MCF 10A (cell line): ENCODE results near the gene PCCA. TPM values are rescaled to one million over a fixed set of nuclear protein-coding genes. Genes with fewer than 3 reads are reported as not detected.

ENCODE experiments used
- BruUV-seq: library from RNA; stranded (reverse); fragments of 400-500 nt; replicated peaks from 2 replicates; lab custom pipeline; 2021; lab: Mats Ljungman, UMichigan
- CTCF ChIA-PET: fragments of 300-600 bp; sonication (Branson Sonifier 250); formaldehyde crosslinking; extraction: SDS; loops from one replicate; lab custom pipeline; 2021; ENCODE audit warnings: antibody characterized with exemption, inconsistent platforms; lab: Yijun Ruan, JAX
- POLR2A ChIA-PET: fragments of 300-600, 350-650 bp; sonication (Branson Sonifier 250); formaldehyde crosslinking; extraction: SDS; loops from one replicate; lab custom pipeline; 2020; ENCODE audit warnings: antibody characterized with exemption, inconsistent platforms; lab: Yijun Ruan, JAX
- DNase-seq: peaks from one replicate; pipeline ENCODE4 v3.0.0-alpha.2; 2018; ENCODE audit not compliant: unreplicated experiment
- H3K27ac Mint-ChIP-seq: one replicate; pipeline ENCODE4 v1.8.0; 2022; ENCODE audit warnings: mild to moderate bottlenecking, low read depth, mixed read lengths; ENCODE audit not compliant: unreplicated experiment
- H3K27me3 Mint-ChIP-seq: one replicate; pipeline ENCODE4 v1.8.0; 2022; ENCODE audit warnings: mixed read lengths; ENCODE audit not compliant: insufficient read depth, unreplicated experiment
- H3K36me3 Mint-ChIP-seq: one replicate; pipeline ENCODE4 v1.8.0; 2022; ENCODE audit warnings: mild to moderate bottlenecking, moderate library complexity, mixed read lengths; ENCODE audit not compliant: insufficient read depth, unreplicated experiment
- H3K4me1 Mint-ChIP-seq: one replicate; pipeline ENCODE4 v1.8.0; 2022; ENCODE audit warnings: mixed read lengths; ENCODE audit not compliant: insufficient read depth, unreplicated experiment
- H3K4me3 Mint-ChIP-seq: one replicate; pipeline ENCODE4 v1.8.0; 2022; ENCODE audit warnings: mild to moderate bottlenecking, moderate library complexity, mixed read lengths; ENCODE audit not compliant: unreplicated experiment
- H3K9me3 Mint-ChIP-seq: one replicate; pipeline ENCODE4 v1.8.0; 2022; ENCODE audit warnings: mixed read lengths; ENCODE audit not compliant: unreplicated experiment
- intact Hi-C: fragments of 100-400 bp; cut with micrococcal nuclease; formaldehyde crosslinking; loops from 2 replicates; pipeline ENCODE4 v1.14.1; 2022
- total RNA-seq: library from RNA; stranded (reverse); gene quantifications from 2 replicates; pipeline ENCODE4 v1.2.3, GENCODE V29; 2022
- TF ChIP-seq, protein P1 (sequence below): fragments of 200-600 bp; IDR thresholded peaks from one replicate; pipeline ENCODE4 v1.8.0; 2022; ENCODE audit warnings: antibody characterized with exemption, mild to moderate bottlenecking; ENCODE audit not compliant: unreplicated experiment

Gene PCCA
- total RNA-seq, 1 experiment from 2014 or later: 23.4 TPM

- Mint-ChIP-seq H3K27ac (no peak overlapping the region), H3K27me3 (no peaks in the 10 kb centered on the region)
- no TSS peak for BruUV-seq
Observed at GRCh38 chr13:100363874-100364273, 275.0 kb downstream of the PCCA start.

DNA sequence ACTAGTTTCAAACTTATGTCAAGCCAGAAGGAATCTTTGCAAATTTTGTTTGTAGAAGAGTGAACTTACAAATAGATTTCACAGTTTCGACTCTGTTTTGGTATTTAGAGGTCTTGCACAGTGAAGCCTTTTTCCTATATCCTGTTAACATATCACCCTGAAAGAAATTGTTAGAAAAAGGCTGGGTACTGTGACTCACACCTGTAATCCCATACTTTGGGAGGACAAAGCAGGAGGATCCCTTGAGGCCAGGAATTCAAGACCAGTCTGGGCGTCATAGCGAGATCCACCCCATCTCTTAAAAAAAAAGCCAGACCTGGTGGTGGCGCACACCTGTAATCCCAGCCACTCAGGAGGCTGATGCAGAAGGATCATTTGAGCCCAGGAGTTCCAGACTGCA, 275.7 kb downstream of the PCCA start:
- H3K27me3 Mint-ChIP-seq: no peaks in the 10 kb centered on the region
- peaks cover 22% of the 10 kb centered on the region for H3K4me1 Mint-ChIP-seq
- ChIA-PET CTCF (interaction anchor here (0.5 kb wide), 1 partner anchor 275 kb away, joined by 3 read pairs; no protein-coding TSS in a partner anchor), POLR2A (interaction anchor here (0.7 to 1.3 kb wide), 2 partner anchors 29 to 42 kb away, joined by 3 read pairs; no protein-coding TSS in a partner anchor)
- no peak overlapping the region for H3K4me3 Mint-ChIP-seq
- no peak overlapping the region for H3K27ac Mint-ChIP-seq
- H3K36me3 Mint-ChIP-seq: no peaks in the 10 kb centered on the region
- intact Hi-C loops: no loop called here
- H3K9me3 Mint-ChIP-seq: no peaks in the 10 kb centered on the region
- DNase-seq: no peak
- TF ChIP-seq, protein P1, sequence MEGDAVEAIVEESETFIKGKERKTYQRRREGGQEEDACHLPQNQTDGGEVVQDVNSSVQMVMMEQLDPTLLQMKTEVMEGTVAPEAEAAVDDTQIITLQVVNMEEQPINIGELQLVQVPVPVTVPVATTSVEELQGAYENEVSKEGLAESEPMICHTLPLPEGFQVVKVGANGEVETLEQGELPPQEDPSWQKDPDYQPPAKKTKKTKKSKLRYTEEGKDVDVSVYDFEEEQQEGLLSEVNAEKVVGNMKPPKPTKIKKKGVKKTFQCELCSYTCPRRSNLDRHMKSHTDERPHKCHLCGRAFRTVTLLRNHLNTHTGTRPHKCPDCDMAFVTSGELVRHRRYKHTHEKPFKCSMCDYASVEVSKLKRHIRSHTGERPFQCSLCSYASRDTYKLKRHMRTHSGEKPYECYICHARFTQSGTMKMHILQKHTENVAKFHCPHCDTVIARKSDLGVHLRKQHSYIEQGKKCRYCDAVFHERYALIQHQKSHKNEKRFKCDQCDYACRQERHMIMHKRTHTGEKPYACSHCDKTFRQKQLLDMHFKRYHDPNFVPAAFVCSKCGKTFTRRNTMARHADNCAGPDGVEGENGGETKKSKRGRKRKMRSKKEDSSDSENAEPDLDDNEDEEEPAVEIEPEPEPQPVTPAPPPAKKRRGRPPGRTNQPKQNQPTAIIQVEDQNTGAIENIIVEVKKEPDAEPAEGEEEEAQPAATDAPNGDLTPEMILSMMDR: no peak
- no TSS peak for BruUV-seq

More at GRCh38 chr13:100363874-100364273, 275.0 kb downstream of the PCCA start:
- Mint-ChIP-seq H3K4me1 (peaks cover 22% of the 10 kb centered on the region), H3K4me3 (no peak overlapping the region), H3K36me3 (no peaks in the 10 kb centered on the region), H3K9me3 (no peaks in the 10 kb centered on the region)
- intact Hi-C loops: no loop called here
- POLR2A ChIA-PET: interaction anchor here (0.5 to 1.3 kb wide), 3 partner anchors 15 to 617 kb away, joined by 3 read pairs; no protein-coding TSS in a partner anchor
- CTCF ChIA-PET: interaction anchor here (0.6 kb wide), 1 partner anchor 129 kb away, joined by 3 read pairs; no protein-coding TSS in a partner anchor
- DNase-seq: peak; percentile 41
- TF ChIP-seq, protein P1: no peak

DNA sequence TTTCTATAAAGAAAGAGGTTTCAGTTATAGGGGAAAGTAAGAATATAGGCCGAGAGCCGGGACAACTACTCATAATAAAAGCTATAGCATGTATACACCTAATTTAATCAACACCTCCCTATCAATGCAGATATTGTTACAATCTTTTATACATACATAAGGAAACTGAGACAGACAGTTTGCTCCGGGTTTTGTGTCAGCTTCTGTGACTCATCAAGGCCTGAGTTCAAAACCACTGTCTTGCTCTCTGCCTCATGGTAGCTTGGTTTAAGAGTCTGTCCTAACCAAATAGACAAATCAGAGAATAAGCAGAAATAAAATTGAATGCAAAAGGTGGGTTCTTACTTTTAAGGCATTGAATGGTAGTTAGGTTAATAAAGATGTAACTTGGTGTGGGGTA, 276.8 kb downstream of the PCCA start:
- Mint-ChIP-seq H3K36me3 (no peaks in the 10 kb centered on the region), H3K4me1 (peaks cover 22% of the 10 kb centered on the region), H3K9me3 (no peaks in the 10 kb centered on the region), H3K27me3 (no peaks in the 10 kb centered on the region), H3K27ac (no peak overlapping the region), H3K4me3 (no peak overlapping the region)
- intact Hi-C loops: no loop called here
- ChIA-PET POLR2A (no interaction called here), CTCF (no interaction called here)
- TF ChIP-seq, protein P1: no peak
- BruUV-seq: no TSS peak
- no peak for DNase-seq

GRCh38 chr13:100378533-100378932, 289.6 kb downstream of the PCCA start:
- Mint-ChIP-seq H3K27me3 (no peaks in the 10 kb centered on the region), H3K4me1 (peaks cover 11% of the 10 kb centered on the region), H3K4me3 (no peak overlapping the region), H3K27ac (no peak overlapping the region), H3K36me3 (peaks cover 13% of the 10 kb centered on the region), H3K9me3 (peaks cover 20% of the 10 kb centered on the region)
- BruUV-seq: no TSS peak
- intact Hi-C loops: no loop called here
- TF ChIP-seq, protein P1: no peak
- CTCF ChIA-PET: no interaction called here
- POLR2A ChIA-PET: interaction anchor here (0.6 kb wide), 1 partner anchor 289 kb away, joined by 3 read pairs; the partner anchor contains the start of gene PCCA
- DNase-seq: no peak
